Retinal pigment epithelial cell (primary cell): ENCODE data around the gene WDR38.

Experiments
- DNase-seq: peaks from one replicate; pipeline ENCODE4 v3.0.0-alpha.2; 2010; ENCODE audit warnings: low read depth
- H3K4me3 ChIP-seq: 2 replicates; pipeline ENCODE4 v1.5.1; 2011; ENCODE audit warnings: mild to moderate bottlenecking, low read length, control low read depth, moderate library complexity
- CTCF ChIP-seq: conservative IDR thresholded peaks from 2 replicates; pipeline ENCODE4 v1.5.1; 2011; ENCODE audit warnings: low read depth, low read length, control low read depth, inconsistent platforms

Gene WDR38

GRCh38 chr9:124878518-124878917 lies 25.3 kb downstream of the WDR38 start:
- no peak for DNase-seq
- no peak for TF ChIP-seq CTCF
- no peak overlapping the region for H3K4me3 ChIP-seq

- no peak overlapping the region for H3K4me3 ChIP-seq
- DNase-seq, result no peak
- TF ChIP-seq CTCF, result no peak
Measured at GRCh38 chr9:124879226-124879625, 26.0 kb downstream of the WDR38 start.

GRCh38 chr9:124880501-124880900 lies 27.2 kb downstream of the WDR38 start:
- DNase-seq, result no peak
- TF ChIP-seq CTCF, result no peak
- H3K4me3 ChIP-seq, result no peak overlapping the region

GRCh38 chr9:124881138-124881743 lies 28.0 kb downstream of the WDR38 start:
- no peak for TF ChIP-seq CTCF
- no peak for DNase-seq
- H3K4me3 ChIP-seq, result no peak overlapping the region

GRCh38 chr9:124882231-124882630 lies 29.0 kb downstream of the WDR38 start:
- H3K4me3 ChIP-seq, result no peak overlapping the region
- no peak for DNase-seq
- no peak for TF ChIP-seq CTCF

GRCh38 chr9:124884376-124884775 lies 31.1 kb downstream of the WDR38 start:
- H3K4me3 ChIP-seq, result no peak overlapping the region
- no peak for DNase-seq
- no peak for TF ChIP-seq CTCF

GRCh38 chr9:124885551-124885950 lies 32.3 kb downstream of the WDR38 start:
- H3K4me3 ChIP-seq, result no peak overlapping the region
- no peak for DNase-seq
- TF ChIP-seq CTCF, result no peak
